CD14-positive monocyte (primary cell): ENCODE results near the gene CANT1. TPM values are rescaled to one million over a fixed set of nuclear protein-coding genes. Genes with fewer than 3 reads are reported as not detected.

Source experiments
- DNase-seq, 3 donors: peaks; one replicate each; pipeline ENCODE4 v3.0.0-alpha.2; 2011 to 2022
- H2AFZ ChIP-seq: 2 replicates; pipeline ENCODE4 v1.6.0; 2012; ENCODE audit warnings: mild to moderate bottlenecking, low read depth, low read length, inconsistent platforms; ENCODE audit not compliant: insufficient read depth, poor library complexity, severe bottlenecking
- H3K27ac ChIP-seq, 2 donors: 1 replicate in 1 of 2; 2 replicates in 1 of 2; pipeline ENCODE4 v1.5.1; 2012 to 2013; ENCODE audit warnings: low read length in 2 of 2, control low read depth in 1 of 2, inconsistent platforms in 1 of 2, low read depth in 1 of 2, mild to moderate bottlenecking in 1 of 2
- H3K27me3 ChIP-seq, 2 donors: one replicate each; pipeline versions ENCODE4 v1.6.0 to v1.6.1; 2011 to 2013; ENCODE audit warnings: low read length in 2 of 2; ENCODE audit not compliant: control insufficient read depth in 2 of 2, insufficient read depth in 2 of 2
- H3K36me3 ChIP-seq, 2 donors: replicated peaks in 1 of 2; 1 replicate in 1 of 2; 2 replicates in 1 of 2; pipeline versions ENCODE4 v1.5.1 to v1.6.1; 2012 to 2013; ENCODE audit warnings: low read length in 2 of 2, control low read depth in 1 of 2, inconsistent platforms in 1 of 2, mild to moderate bottlenecking in 1 of 2; ENCODE audit not compliant: insufficient read depth in 2 of 2, control insufficient read depth in 1 of 2
- H3K4me1 ChIP-seq, 2 donors: 1 replicate in 1 of 2; 2 replicates in 1 of 2; pipeline versions ENCODE4 v1.5.1 to v1.6.1; 2012 to 2013; ENCODE audit warnings: low read length in 2 of 2, control low read depth in 1 of 2, inconsistent platforms in 1 of 2, mild to moderate bottlenecking in 1 of 2, moderate library complexity in 1 of 2; ENCODE audit not compliant: insufficient read depth in 2 of 2, control insufficient read depth in 1 of 2
- H3K4me2 ChIP-seq: replicated peaks from 2 replicates; pipeline ENCODE3; 2012; ENCODE audit warnings: low read length, moderate library complexity, mild to moderate bottlenecking; ENCODE audit not compliant: poor library complexity, severe bottlenecking; ENCODE audit errors: extremely low read depth
- H3K4me3 ChIP-seq, 3 experiments: fragments of 200-600 bp in 1 of 3; sonication (generic) in 1 of 3; replicated peaks in 1 of 3; 1 replicate in 2 of 3; 2 replicates in 1 of 3; pipeline ENCODE4 v1.5.1; 2011 to 2013; ENCODE audit warnings: low read length in 3 of 3, mild to moderate bottlenecking in 3 of 3, control low read depth in 2 of 3, low read depth in 2 of 3, inconsistent platforms in 1 of 3, moderate library complexity in 1 of 3
- H3K79me2 ChIP-seq: 2 replicates; pipeline ENCODE4 v1.6.0; 2012; ENCODE audit warnings: mild to moderate bottlenecking, control low read depth, inconsistent platforms, low read length, moderate library complexity; ENCODE audit not compliant: insufficient read depth
- H3K9ac ChIP-seq: 2 replicates; pipeline ENCODE4 v1.6.0; 2017; ENCODE audit warnings: low read length, mild to moderate bottlenecking; ENCODE audit not compliant: insufficient read depth, poor library complexity, severe bottlenecking
- H3K9me3 ChIP-seq, 2 donors: replicated peaks in 1 of 2; 1 replicate in 1 of 2; 2 replicates in 1 of 2; pipeline versions ENCODE4 v1.5.1 to v1.6.1; 2012 to 2013; ENCODE audit warnings: low read length in 2 of 2, control low read depth in 1 of 2; ENCODE audit not compliant: control insufficient read depth in 1 of 2, insufficient read depth in 1 of 2
- H4K20me1 ChIP-seq: 2 replicates; pipeline ENCODE4 v1.6.0; 2012; ENCODE audit warnings: mild to moderate bottlenecking, low read length, control low read depth, moderate library complexity; ENCODE audit not compliant: insufficient read depth
- H3K27ac Mint-ChIP-seq, 7 donors: one replicate each; pipeline ENCODE4 v1.8.0; 2020; ENCODE audit warnings: mild to moderate bottlenecking in 7 of 7, mixed read lengths in 7 of 7, moderate library complexity in 6 of 7, inconsistent platforms in 2 of 7
- H3K27me3 Mint-ChIP-seq, 3 donors: one replicate each; pipeline ENCODE4 v1.8.0; 2021 to 2022; ENCODE audit warnings: low read depth in 3 of 3, mild to moderate bottlenecking in 3 of 3, mixed read lengths in 3 of 3, moderate library complexity in 3 of 3, inconsistent platforms in 1 of 3
- H3K36me3 Mint-ChIP-seq, 2 donors: one replicate each; pipeline ENCODE4 v1.8.0; 2020; ENCODE audit warnings: mixed read lengths in 2 of 2, inconsistent platforms in 1 of 2, mild to moderate bottlenecking in 1 of 2
- H3K4me1 Mint-ChIP-seq: one replicate; pipeline ENCODE4 v1.8.0; 2020; ENCODE audit warnings: mild to moderate bottlenecking, mixed read lengths
- H3K4me3 Mint-ChIP-seq, 2 donors: one replicate each; pipeline ENCODE4 v1.8.0; 2020; ENCODE audit warnings: mild to moderate bottlenecking in 2 of 2, mixed read lengths in 2 of 2, moderate library complexity in 1 of 2
- H3K9me3 Mint-ChIP-seq, 7 donors: one replicate each; pipeline ENCODE4 v1.8.0; 2020 to 2022; ENCODE audit warnings: mixed read lengths in 7 of 7, mild to moderate bottlenecking in 6 of 7, moderate library complexity in 6 of 7, inconsistent platforms in 2 of 7
- WGBS: methylation state at CpG from one replicate; pipeline ENCODE4 v1.1.5; 2013; ENCODE audit warnings: missing lambda C conversion rate; ENCODE audit not compliant: insufficient coverage; 5-methylcytosine and 5-hydroxymethylcytosine counted together
- intact Hi-C, 2 donors: fragments of 100-400 bp; cut with micrococcal nuclease; formaldehyde crosslinking; loops; one replicate each; pipeline versions ENCODE4 v1.15.0 to v1.15.1; 2023
- polyA plus RNA-seq, 3 donors: library from polyadenylated mRNA; depleted of rRNA in 1 of 3; unstranded in 2 of 3; stranded (reverse) in 1 of 3; fragments of 300-500 nt in 2 of 3; fragments of >200 nt in 1 of 3; fragmentation: Illumina TruSeq in 2 of 3; gene quantifications; 1 replicate in 2 of 3; 2 replicates in 1 of 3; pipeline ENCODE4 v1.2.3, GENCODE V29; 2012 to 2021
- TF ChIP-seq, protein P1 (sequence below): fragments of 200-600 bp; IDR thresholded peaks from one replicate; pipeline ENCODE4 v1.8.0; 2022; ENCODE audit warnings: antibody characterized with exemption, mild to moderate bottlenecking

CANT1 gene
- polyA plus RNA-seq, 3 donors: 10.6 to 16.6 (median 14.3) TPM

DNA sequence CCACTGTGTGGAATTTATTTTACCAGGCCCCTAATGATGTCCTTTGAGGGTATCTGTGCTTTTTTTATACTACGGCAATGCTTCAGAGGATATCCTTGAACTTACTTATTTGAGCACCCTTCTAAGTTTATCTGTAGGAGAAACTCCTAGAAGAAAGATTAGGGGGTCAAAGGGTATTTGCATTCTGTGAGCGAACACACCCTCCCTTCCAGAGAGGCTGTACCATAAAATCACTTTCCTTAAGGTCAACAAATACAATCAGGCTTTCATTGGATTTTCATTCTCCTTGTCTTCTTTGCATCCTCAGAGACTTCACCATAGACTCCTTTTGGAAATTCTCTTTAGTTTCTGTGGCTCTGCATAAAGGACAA is 9.7 kb upstream of the CANT1 start:
- 100% methylated on average over 1 of the region's 2 CpGs for WGBS

DNA sequence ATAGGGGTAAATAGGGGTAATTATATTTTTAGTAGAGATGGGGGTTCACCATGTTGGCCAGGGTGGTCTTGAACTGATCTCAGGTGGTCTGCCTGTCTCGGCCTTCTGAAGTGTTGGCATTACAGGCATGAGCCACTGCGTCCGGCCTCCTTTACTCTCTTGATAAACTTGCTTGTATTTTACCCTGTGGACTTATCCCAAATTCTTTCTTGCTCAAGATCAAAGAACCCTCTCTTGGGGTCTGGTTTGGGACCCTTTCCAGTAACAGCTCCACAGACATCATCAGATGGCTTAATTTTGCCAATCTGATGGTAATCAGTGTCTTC is 8.8 kb upstream of the CANT1 start:
- Mint-ChIP-seq H3K36me3 (peaks cover 0 to 4% of the 10 kb centered on the region in 2 donors), H3K4me3 (no peak overlapping the region), H3K4me1 (peaks cover under 1% of the 10 kb centered on the region), H3K27me3 (peaks cover 36 to 41% (median 40%) of the 10 kb centered on the region in 3 donors), H3K27ac (no peak overlapping the region), H3K9me3 (peaks cover 2 to 18% (median 7%) of the 10 kb centered on the region in 7 donors)
- no peak overlapping the region for H3K4me3 ChIP-seq
- H3K9ac ChIP-seq: no peak overlapping the region
- H3K27me3 ChIP-seq: peaks cover 15 to 33% of the 10 kb centered on the region in 2 donors
- no peak overlapping the region for H2AFZ ChIP-seq
- no peaks in the 10 kb centered on the region for H3K79me2 ChIP-seq
- H3K36me3 ChIP-seq: no peaks in the 10 kb centered on the region
- intact Hi-C loops: no loop called here
- H3K27ac ChIP-seq: no peak overlapping the region
- no peak overlapping the region for H3K4me2 ChIP-seq
- H3K4me1 ChIP-seq: no peaks in the 10 kb centered on the region
- DNase-seq: no peak
- peaks cover 5 to 8% of the 10 kb centered on the region in 2 donors for H3K9me3 ChIP-seq
- TF ChIP-seq, protein P1, sequence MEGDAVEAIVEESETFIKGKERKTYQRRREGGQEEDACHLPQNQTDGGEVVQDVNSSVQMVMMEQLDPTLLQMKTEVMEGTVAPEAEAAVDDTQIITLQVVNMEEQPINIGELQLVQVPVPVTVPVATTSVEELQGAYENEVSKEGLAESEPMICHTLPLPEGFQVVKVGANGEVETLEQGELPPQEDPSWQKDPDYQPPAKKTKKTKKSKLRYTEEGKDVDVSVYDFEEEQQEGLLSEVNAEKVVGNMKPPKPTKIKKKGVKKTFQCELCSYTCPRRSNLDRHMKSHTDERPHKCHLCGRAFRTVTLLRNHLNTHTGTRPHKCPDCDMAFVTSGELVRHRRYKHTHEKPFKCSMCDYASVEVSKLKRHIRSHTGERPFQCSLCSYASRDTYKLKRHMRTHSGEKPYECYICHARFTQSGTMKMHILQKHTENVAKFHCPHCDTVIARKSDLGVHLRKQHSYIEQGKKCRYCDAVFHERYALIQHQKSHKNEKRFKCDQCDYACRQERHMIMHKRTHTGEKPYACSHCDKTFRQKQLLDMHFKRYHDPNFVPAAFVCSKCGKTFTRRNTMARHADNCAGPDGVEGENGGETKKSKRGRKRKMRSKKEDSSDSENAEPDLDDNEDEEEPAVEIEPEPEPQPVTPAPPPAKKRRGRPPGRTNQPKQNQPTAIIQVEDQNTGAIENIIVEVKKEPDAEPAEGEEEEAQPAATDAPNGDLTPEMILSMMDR: no peak
- 97% methylated on average over 3 of the region's 3 CpGs for WGBS
- H4K20me1 ChIP-seq: no peaks in the 10 kb centered on the region

More for the DNA sequence above, 9.7 kb upstream of the CANT1 start:
- H3K27me3 ChIP-seq: peaks cover 20 to 42% of the 10 kb centered on the region in 2 donors
- Mint-ChIP-seq H3K27ac (no peak overlapping the region), H3K9me3 (peaks cover 2 to 17% (median 6%) of the 10 kb centered on the region in 7 donors), H3K27me3 (peaks cover 45 to 48% (median 46%) of the 10 kb centered on the region in 3 donors), H3K4me1 (peaks cover 9% of the 10 kb centered on the region), H3K36me3 (peaks cover 3 to 4% of the 10 kb centered on the region in 2 donors), H3K4me3 (no peak overlapping the region)
- TF ChIP-seq, protein P1: no peak
- no peak overlapping the region for H2AFZ ChIP-seq
- no peaks in the 10 kb centered on the region for H4K20me1 ChIP-seq
- no peak for DNase-seq
- intact Hi-C loops: no loop called here
- H3K4me3 ChIP-seq: no peak overlapping the region
- peaks cover 7% of the 10 kb centered on the region in 2 donors for H3K4me1 ChIP-seq
- no peak overlapping the region for H3K9ac ChIP-seq
- peaks cover 7 to 8% of the 10 kb centered on the region in 2 donors for H3K9me3 ChIP-seq
- H3K36me3 ChIP-seq: no peaks in the 10 kb centered on the region
- H3K4me2 ChIP-seq: no peak overlapping the region
- no peaks in the 10 kb centered on the region for H3K79me2 ChIP-seq
- H3K27ac ChIP-seq: no peak overlapping the region
